Measurements from ENCODE around the gene IFIT5.
"Not testable (repeated sequence)": the region's sequence is repeated elsewhere in the genome, so short reads cannot be mapped to it uniquely, and the experiment has no call there.

The IFIT5 gene

DNA sequence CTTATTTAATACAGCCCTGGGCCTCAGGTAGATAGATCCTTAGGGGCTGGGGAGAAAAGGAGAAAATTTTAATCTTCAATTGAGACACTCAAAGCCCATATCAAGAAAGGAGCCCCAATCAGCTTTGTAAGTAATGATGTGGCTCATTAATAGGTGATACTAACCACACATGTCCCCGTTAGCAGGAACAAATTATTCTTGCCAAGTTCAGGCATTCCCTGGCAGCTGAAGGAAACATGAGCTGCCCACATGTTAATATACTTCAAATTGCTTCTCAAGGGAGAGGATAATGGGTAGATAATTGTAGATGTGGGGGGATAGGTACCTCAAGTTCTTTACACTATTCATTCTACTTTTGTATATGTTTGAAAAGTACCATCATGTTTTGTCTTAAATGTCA is 14.5 kb downstream of the IFIT5 start:
- no peak for DNase-seq (ENCODE audit: low read depth)

DNA sequence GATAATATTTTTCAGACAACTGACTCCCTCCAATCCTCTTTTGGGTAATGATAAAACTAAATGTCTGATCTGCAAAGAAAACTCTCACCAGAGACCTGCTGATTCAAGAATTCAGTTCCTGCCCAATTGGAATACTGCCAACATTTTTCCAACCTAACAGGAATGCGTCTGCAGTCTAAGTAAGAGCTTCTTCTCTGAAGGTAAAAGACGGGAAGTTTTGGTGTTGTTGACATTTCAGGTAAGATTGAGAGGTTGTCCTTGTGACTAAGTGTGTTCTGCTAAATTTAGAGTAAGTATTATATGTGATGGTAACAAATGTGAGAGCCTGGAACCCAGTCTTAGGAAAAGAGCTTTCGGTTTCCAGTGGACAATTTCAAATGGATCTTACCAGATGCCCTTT is 17.6 kb downstream of the IFIT5 start:
- no peak for DNase-seq (ENCODE audit: low read depth)

DNA sequence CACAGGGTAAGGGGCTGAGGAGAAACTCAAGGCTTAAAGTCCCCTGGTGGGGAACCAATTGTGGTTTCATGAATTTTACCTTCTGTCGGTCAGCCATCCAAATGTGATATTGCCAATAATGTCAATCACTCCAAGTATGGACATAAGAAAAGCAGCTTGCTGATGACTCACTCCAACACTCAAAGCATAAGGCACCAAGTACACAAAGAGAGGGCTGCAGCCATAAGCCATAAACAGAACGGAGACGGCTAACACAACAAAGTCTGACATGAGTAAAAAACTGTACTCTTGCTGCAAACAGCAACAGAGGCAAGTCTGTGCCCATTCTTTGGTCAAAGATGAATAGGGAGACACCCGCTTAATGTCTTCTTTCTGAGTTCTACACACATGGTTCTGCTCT is 24.2 kb downstream of the IFIT5 start:
- DNase-seq (ENCODE audit: low read depth), result no peak

DNA sequence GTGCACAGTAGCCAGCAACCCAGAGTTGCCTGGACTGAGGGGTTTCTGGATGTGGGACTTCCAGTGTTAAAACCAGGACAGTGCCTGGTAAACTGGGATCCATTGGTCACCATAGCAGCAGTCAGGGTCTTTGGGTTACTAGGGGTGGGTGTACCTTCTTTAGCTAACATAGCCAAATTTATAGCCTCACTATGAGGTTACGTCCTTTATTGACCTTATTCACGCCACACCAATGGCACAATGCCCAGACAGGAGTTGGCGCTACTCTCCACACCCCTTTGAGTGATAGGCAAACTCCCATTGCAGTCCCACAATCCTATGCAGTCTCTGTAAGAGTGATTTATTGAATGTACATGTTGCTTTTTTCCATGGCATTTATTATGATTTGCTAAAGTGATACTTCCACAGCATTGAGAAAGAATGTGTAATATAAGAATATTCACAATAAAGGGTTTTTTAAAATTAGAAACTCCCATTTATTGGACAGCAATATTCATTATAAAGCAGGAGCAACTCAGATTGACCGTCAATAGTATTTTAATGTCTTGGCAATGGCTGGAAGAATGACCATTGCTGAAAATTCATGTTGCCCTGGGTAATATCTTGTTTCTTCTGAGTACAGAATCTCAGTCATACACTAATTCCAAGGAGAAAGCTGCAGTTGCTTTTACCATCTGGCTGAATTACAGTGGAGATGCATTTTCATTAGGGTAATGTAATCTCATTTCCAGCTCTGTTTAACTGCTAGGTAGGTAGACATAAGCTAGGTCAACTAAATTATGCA is 26.1 kb downstream of the IFIT5 start:
- DNase-seq (ENCODE audit: low read depth), result no peak

DNA sequence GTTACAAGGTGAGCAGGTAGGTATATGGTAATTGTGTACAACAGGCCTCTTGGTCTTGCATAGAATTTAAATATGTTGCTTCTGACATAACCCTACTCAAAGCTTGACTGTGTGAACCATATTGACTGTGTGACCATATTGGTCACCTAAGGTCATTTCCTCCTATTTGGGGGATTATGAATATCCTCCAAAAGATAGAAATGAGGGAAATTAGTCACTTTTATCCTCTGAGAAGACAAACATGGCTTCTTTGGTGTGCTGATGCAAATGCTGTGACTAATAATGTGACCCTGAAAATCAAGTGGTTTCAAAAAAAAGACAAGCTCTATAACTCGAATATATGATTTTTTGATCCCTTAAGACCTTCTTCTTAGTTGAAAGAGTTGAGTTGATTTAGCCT is 27.9 kb downstream of the IFIT5 start:
- DNase-seq (ENCODE audit: low read depth), result no peak

DNA sequence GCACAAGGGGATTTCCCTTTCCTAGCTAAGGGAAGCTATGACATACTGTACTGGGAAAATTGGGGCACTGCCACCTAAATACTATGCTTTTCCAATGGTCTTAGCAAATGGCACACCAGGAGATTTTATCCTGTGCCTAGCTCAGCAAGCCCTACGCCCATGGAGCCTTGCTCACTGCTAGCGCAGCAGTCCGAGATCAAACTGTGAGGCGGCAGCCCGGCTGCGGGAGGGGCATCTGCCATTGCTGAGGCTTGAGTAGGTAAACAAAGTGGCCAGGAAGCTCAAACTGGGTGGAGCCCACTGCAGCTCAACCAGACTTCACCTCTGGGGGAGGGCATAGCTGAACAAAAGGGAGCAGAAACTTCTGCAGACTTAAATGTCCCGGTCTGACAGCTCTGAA is 30.5 kb downstream of the IFIT5 start:
- not testable (repeated sequence) for DNase-seq (ENCODE audit: low read depth)

DNA sequence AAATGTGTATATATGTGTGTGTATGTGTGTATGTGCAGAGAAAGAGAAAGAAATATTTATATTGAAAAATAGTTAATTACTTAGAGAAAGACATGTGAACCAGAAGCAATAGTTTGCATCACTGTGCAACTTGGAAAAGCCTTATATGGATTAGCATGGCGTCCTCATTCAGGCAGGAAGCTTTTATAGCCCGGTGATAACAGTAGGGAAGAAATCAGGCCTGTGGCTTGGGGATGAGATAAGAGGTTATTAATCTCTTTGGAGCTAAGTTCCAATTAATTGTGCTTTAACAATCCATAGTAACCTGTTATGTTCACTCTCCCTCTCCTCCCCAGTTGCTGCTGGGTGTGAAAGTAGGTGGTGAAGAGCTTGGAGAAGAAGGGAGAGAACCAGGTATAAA is 36.5 kb downstream of the IFIT5 start:
- no peak for DNase-seq (ENCODE audit: low read depth)

DNA sequence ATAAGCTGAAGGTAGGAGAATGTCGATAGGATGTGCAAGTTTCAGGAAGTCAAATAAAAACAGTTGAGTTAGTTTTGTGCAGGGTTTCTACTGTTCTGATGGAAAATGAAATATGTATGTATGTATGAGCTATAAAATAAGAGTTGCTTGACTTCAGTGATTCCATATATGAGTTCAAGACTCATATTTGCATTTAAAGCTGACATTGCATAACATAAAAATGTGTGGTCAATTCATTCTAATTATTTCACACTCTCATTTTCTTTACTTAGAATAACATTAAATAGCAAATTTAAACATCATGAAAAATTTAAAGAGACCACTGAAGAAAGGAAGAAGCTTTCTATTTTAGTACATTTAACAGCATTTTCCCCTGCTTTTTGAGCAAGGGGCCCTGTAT is 37.8 kb downstream of the IFIT5 start:
- no peak for DNase-seq (ENCODE audit: low read depth)

DNA sequence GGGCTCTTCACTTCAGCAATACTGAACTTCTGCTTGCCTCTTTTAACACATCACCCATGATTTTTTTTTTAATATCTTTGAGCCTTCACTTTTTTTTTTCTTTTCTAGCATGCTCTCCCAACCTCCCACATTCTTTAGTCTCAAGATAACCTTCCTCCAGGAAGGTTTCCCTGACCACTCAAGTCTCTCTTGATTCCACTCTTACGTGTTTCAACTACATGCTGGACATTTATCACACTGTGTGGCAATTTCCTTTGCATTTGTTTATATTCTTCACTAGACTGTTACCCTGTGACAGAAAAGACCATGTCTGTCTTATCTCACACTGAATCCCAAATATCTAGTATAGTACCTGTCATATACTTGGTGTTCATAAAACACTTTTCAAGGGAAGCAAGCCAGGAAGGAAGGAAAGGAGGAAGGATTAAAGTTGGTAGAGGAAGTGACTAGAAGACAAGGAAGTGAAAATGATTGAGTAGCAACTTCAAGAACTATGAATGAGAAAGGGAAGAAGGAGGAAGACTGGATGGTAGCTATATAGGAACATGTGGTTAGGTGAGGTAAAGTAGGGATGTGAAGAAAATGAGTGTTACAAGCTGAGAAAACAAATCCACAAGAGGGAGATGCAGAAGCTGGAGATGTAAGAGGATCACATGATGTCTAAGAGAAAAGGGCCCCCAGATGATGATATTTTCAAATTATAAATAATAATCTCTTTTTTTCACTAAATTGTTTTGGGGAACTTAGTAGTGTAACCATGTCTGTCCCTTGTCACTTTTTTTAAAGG is 40.4 kb downstream of the IFIT5 start:
- DNase-seq (ENCODE audit: low read depth), result no peak

DNA sequence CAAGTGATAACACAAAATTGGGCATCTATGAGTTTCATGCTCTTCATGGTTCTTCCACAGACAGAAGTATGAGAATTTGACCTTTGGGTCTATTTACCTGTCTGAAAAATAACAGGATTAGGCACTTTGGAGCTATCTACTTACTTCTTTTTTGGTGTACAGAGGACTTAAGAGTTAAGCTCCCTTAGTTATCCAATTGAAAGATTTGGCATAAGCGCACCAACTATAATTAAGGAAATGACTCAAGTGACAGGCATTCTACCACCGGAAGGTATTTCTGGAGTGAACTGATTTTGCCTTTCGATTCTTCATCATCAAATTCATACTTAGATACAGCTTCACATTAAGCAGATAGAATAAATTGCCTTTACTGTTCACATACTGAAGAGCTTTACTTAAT is 43.9 kb downstream of the IFIT5 start:
- no peak for DNase-seq (ENCODE audit: low read depth)

DNA sequence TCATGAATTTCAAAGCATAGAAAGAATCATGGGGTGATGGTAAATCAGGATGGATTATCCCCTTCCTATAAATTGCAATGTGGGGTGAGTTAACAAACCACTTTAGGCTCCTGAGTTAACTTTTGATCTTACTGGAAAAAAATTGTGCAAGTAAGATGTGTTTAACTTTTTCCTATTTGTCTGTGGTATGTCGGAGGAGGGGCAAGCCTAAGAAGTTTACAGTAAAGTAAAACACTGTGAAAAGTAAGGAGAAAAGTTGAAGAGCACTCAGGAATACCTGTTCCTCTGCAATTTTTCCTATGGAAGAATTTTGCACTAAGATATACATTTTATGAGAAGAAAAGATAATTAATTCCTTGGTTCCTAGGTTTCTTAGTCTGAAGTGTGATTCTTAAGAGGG is 44.4 kb downstream of the IFIT5 start:
- no peak for DNase-seq (ENCODE audit: low read depth)

DNA sequence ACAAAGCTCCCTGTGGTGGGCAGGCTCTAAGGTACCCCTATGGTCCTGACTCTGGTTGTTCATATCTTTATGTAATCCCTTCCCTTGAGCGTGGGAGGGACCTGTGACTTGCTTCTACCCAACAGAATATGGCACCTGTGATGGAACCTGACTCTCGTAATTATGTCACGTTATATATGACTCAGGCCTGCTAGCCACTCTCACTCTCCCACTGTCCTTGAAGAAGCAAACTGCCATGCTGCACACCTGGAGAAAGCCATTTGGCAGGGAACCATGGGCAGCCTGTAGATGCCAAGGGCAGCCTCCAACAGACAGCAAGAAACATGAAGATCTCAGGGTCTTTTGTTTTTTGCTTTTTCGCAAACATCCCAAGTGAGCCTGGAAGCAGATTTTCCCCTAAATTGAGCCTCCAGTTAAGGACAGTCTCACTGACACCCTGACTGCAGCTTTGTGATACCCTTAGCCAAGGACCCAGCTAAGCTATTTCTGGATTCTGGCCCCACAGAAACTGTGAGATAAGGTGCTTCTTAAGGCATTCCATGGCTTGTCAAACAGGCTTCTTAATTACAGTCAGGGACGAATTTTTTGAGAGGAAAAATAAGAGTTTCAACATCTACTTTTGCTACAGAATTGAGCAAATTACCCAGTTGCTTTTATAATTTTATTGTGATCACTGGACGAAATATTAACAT is 49.6 kb downstream of the IFIT5 start:
- DNase-seq (ENCODE audit: low read depth), result no peak

DNA sequence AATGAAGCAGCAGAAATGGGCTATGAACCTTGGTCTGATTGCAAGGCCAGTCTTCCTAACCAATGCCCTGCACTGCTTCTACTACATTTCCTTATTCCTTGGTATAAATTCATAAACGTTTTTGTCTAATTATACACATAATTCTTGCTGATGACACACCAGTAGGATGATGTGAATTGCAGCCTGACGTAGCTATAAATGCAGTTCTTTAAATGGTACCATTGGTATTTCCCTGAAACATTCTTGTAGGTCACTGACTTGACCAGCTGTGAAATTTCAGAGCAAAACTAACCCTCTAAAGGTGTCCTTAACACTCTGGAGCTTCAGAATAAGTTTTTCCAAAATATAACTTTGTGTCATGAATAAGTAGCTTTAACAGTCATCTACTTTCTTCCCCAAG is 50.8 kb downstream of the IFIT5 start:
- DNase-seq (ENCODE audit: low read depth), result no peak

DNA sequence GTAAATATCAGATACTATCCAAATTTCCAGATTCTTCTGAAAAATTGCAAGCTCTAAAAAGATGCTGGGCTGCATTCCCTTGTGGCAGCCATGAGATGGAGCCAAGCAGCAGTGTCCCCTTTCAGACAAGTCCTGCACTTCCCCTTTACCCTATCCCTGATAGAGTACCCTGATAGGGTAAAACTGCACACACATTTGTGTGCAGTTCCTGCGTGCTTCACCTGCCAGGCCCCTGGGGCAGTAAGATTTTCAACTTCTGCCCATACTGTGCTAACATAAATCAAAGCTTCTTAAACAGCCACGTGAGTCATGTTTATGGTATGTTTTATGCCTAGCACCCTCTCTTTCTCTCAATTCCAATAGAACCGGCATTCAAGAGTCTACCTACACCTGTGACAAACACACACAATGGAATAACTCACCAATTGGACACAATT is 52.2 kb downstream of the IFIT5 start:
- DNase-seq (ENCODE audit: low read depth), result no peak

DNA sequence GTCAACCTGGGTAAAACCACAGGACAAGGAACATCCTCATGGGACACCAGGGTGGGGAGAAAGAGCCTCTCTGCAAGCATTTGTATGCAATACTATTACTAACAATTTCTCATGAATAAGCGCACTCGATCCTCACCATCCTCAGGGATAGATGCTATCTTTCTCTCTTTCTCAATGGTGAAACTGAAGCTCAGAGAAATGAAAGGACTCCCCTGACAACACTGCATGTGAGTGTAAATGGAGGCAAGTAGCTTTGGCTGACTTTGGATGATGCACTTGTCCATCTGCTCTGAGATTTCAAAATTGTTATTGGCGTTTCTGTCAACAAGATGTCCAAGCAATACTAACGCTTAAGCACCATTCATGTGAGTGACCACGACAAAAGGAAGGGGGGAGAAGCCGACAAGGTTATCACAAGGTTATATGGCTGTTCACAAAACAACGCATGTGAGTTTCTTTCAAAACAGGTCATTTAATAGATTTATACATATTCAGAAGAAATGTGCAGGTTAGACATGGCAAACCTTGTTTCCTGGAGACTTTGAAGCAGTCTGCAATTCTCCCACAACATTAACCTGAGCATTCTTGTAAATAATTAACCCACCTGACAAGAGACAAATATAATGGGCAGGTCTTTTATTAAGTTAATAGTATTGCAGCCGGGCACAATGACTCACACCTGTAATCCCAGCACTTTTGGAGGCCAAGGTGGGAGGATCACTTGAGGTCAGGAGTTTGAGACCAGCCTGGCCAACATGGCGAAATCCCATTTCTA is 54.0 kb downstream of the IFIT5 start:
- no peak for DNase-seq (ENCODE audit: low read depth)

DNA sequence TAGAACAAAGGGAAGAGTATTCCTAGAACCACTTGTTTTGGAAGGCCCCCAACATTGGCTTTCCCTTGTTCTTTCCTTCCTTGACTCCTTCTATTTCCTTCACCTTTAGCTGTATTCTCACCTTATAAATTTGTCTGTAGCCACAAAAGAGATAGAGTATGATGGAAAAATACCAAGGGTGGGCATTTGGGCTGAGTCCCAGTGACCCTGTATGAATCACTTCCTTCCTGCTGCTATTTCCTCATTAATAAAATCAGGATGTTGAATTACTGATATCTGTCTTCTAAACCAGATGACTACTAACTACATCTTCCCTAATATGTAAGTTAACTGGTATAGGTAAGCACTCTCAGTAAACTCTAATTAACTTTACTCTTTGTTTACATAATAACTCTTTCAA is 55.1 kb downstream of the IFIT5 start:
- DNase-seq (ENCODE audit: low read depth), result no peak

Measured in stimulated activated CD8-positive, alpha-beta memory T cell treated with anti-CD3 and anti-CD28 coated beads, Interleukin-7, amount 100 ng/mL, for 24 hours (primary cell).